DMS53 (cell line): ENCODE measurements around the gene ART3.
A peak's percentile ranks its signal among the peaks of the same experiment; 100 is the strongest.

Experiments used
- DNase-seq: peaks from one replicate; lab custom pipeline; 2025; lab: John Stamatoyannopoulos, UW

The ART3 gene

GRCh38 chr4:76148142-76148865 is 73.8 kb downstream of the ART3 start, which contains the start of gene NUP54:
Gene NUP54, minus strand, starts transcription at chr4:76148397. Its CDS starts 23 bp downstream, at chr4:76148374.
- DNase-seq = peak; percentile 92

- DNase-seq = no peak
Measured at GRCh38 chr4:76153356-76153755, 78.8 kb downstream of the ART3 start.

- DNase-seq = no peak
Measured at GRCh38 chr4:76155979-76156378, 81.5 kb downstream of the ART3 start.

- DNase-seq = peak; percentile 17
Measured at GRCh38 chr4:76156635-76157034, 82.1 kb downstream of the ART3 start.

- no peak for DNase-seq
Measured at GRCh38 chr4:76160355-76160754, 85.8 kb downstream of the ART3 start.
